ENCODE measurements around the gene JAK1. TPM values are rescaled to one million over a fixed set of nuclear protein-coding genes. Genes with fewer than 3 reads are reported as not detected.

Gene JAK1
- total RNA-seq, 1 donor from 2014 or later = 55.8 TPM

DNA sequence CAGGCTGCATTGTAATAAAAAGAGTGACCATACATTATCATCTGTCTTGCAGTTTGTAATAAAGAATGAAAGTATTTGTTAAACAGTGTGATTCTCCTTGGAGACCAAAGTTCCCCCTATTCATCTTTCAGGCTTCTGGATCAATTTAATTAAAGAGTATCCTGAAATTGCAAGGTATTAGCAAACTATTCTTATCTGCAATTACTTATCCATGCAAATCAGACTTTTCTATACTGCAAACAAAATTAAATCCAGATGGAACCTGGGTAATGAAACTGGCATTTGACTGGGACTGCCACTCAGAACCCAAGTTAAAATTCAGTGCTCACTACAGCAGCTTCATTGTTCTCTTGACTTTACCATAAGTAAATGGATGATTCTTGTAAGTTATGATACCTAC, 37.1 kb downstream of the JAK1 start:
- no peak for DNase-seq (ENCODE audit: low read depth)
- no peak for FAIRE-seq
- no peak overlapping the region for H3K4me3 ChIP-seq (ENCODE audit: low read depth, low read length)
- no peaks in the 10 kb centered on the region for H3K27me3 ChIP-seq (ENCODE audit: control insufficient read depth, insufficient read depth, low read length)
- no peaks in the 10 kb centered on the region for H3K36me3 ChIP-seq (ENCODE audit: control insufficient read depth, insufficient read depth, low read length)
- TF ChIP-seq, protein P1, sequence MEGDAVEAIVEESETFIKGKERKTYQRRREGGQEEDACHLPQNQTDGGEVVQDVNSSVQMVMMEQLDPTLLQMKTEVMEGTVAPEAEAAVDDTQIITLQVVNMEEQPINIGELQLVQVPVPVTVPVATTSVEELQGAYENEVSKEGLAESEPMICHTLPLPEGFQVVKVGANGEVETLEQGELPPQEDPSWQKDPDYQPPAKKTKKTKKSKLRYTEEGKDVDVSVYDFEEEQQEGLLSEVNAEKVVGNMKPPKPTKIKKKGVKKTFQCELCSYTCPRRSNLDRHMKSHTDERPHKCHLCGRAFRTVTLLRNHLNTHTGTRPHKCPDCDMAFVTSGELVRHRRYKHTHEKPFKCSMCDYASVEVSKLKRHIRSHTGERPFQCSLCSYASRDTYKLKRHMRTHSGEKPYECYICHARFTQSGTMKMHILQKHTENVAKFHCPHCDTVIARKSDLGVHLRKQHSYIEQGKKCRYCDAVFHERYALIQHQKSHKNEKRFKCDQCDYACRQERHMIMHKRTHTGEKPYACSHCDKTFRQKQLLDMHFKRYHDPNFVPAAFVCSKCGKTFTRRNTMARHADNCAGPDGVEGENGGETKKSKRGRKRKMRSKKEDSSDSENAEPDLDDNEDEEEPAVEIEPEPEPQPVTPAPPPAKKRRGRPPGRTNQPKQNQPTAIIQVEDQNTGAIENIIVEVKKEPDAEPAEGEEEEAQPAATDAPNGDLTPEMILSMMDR (IDR thresholded peaks at IDR 0.05; ENCODE audit: insufficient read depth, low read length, severe bottlenecking) = no peak

DNA sequence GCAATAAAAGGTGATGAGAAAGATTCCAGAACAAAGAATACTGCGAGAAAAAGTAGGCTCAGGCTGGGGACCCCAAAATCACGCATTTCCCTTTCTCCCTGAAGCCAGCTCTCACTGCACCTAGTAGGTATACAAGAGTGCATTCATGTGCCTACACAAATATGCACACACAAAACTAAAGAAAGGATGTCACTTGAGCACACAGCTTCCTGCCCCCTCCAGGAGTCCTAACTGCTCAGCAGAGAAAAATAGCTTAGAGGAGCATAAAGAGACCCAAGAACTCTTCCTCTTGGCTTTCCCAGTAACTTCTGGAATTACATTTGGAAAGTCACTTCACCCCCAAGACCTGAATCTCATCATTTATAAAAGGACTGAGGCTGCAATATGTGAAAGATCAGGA, 38.0 kb downstream of the JAK1 start:
- Histone ChIP-seq H3K36me3 (ENCODE audit: control insufficient read depth, insufficient read depth, low read length) (no peaks in the 10 kb centered on the region), H3K4me3 (ENCODE audit: low read depth, low read length) (no peak overlapping the region), H3K27me3 (ENCODE audit: control insufficient read depth, insufficient read depth, low read length) (no peaks in the 10 kb centered on the region)
- no peak for FAIRE-seq
- DNase-seq (ENCODE audit: low read depth) = no peak
- TF ChIP-seq, protein P1 (IDR thresholded peaks at IDR 0.05; ENCODE audit: insufficient read depth, low read length, severe bottlenecking) = no peak

DNA sequence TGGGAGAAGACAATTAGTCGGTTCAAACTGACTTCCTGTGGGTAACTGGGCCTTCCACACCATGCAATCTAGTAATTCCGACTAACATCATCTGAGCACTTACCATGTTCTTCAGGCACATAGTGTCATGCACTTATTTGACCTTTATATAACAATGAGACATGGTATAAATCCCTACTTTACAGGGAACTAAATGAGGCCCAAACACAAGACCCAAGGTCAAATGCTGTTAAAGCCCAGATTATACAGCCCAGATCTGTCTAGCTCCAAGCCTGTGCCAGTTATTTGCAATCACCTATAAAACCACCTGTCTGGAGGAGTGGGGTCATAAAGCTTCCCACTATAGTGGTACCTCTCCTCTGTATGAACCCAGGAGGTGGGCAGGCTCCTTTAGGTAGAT, 40.8 kb downstream of the JAK1 start:
- Histone ChIP-seq H3K36me3 (ENCODE audit: control insufficient read depth, insufficient read depth, low read length) (no peaks in the 10 kb centered on the region), H3K27me3 (ENCODE audit: control insufficient read depth, insufficient read depth, low read length) (no peaks in the 10 kb centered on the region), H3K4me3 (ENCODE audit: low read depth, low read length) (no peak overlapping the region)
- DNase-seq (ENCODE audit: low read depth) = no peak
- TF ChIP-seq, protein P1 (IDR thresholded peaks at IDR 0.05; ENCODE audit: insufficient read depth, low read length, severe bottlenecking) = no peak
- no peak for FAIRE-seq

DNA sequence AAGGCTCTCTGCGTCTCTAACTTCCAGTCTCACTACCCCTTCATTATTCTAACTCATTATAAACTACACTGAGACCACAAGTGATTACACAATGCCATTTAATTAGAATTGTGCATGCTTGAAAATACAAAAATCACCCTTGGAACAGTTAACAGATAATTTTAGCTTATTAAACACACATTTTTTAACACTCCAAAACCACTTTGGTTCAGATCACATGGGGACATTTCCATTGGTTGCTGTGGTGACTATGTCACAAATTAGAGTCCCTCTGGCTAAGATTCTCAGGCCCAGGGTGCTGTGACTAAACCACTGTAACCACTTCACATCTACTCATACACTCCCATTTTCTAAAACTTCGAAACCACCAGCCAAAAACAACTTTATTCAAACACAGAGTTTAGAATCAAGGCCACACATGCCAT, 43.0 kb downstream of the JAK1 start:
- Histone ChIP-seq H3K27me3 (ENCODE audit: control insufficient read depth, insufficient read depth, low read length) (no peaks in the 10 kb centered on the region), H3K4me3 (ENCODE audit: low read depth, low read length) (no peak overlapping the region), H3K36me3 (ENCODE audit: control insufficient read depth, insufficient read depth, low read length) (no peaks in the 10 kb centered on the region)
- no peak for FAIRE-seq
- TF ChIP-seq, protein P1 (IDR thresholded peaks at IDR 0.05; ENCODE audit: insufficient read depth, low read length, severe bottlenecking) = no peak
- no peak for DNase-seq (ENCODE audit: low read depth)

DNA sequence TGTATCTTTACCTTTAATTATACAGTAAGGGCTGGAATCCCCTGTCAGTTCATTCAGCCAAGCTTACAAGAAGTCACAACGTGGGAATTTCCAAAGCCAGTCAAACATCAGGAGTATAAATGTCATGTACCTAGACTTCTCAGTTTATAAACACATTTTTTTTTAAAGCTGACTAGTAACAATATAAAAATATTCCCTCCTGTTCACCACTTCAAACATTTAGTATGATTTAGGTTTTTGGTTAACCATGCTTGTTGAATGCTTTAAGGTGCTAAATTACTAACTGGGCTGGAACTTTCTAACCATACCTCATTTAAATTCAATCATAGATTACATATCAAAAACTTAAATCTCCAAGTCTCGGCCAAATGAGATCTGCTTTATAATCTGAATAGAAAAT, 44.0 kb downstream of the JAK1 start:
- H3K36me3 ChIP-seq (ENCODE audit: control insufficient read depth, insufficient read depth, low read length) = no peaks in the 10 kb centered on the region
- DNase-seq (ENCODE audit: low read depth) (no peak), FAIRE-seq (no peak)
- no peak overlapping the region for H3K4me3 ChIP-seq (ENCODE audit: low read depth, low read length)
- H3K27me3 ChIP-seq (ENCODE audit: control insufficient read depth, insufficient read depth, low read length) = no peaks in the 10 kb centered on the region
- TF ChIP-seq, protein P1 (IDR thresholded peaks at IDR 0.05; ENCODE audit: insufficient read depth, low read length, severe bottlenecking) = no peak

DNA sequence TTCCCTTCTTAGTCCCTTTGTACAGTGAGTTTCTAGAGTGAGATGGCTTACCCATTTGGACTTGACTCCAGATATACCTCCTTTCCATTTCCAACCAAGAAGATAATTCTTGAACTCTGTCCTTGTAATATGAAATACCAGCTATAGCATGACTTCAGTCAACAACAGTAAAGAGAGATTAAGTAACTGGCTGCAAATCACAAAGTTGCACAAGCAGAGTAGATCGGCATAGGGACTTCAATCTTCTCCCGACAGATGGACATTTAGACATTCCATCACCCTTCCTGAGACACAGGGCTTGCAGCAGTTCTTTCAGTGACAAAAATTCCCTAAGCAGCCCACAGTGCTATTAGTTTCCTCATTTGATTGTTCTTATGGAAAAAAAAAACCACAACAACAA, 44.6 kb downstream of the JAK1 start:
- FAIRE-seq (no peak), DNase-seq (ENCODE audit: low read depth) (no peak)
- Histone ChIP-seq H3K27me3 (ENCODE audit: control insufficient read depth, insufficient read depth, low read length) (no peaks in the 10 kb centered on the region), H3K4me3 (ENCODE audit: low read depth, low read length) (no peak overlapping the region), H3K36me3 (ENCODE audit: control insufficient read depth, insufficient read depth, low read length) (no peaks in the 10 kb centered on the region)
- TF ChIP-seq, protein P1 (IDR thresholded peaks at IDR 0.05; ENCODE audit: insufficient read depth, low read length, severe bottlenecking) = no peak

All from bronchial epithelial cell (primary cell).